SU-DHL-6 (cell line): Measurements from ENCODE around the gene SYK.
A peak's percentile ranks its signal among the peaks of the same experiment; 100 is the strongest.

Source experiments
- H2AFZ ChIP-seq: fragments of 200-600 bp; sonication (generic); 2 replicates; pipeline ENCODE4 v1.6.1; 2014; ENCODE audit warnings: low read depth, mild to moderate bottlenecking, moderate library complexity, mixed read lengths, antibody characterized with exemption, low read length; ENCODE audit not compliant: severe bottlenecking
- H3F3A ChIP-seq: fragments of 200-600 bp; shearing (Covaris generic); 2 replicates; pipeline ENCODE4 v1.6.0; 2016; ENCODE audit warnings: antibody characterized with exemption, mild to moderate bottlenecking; ENCODE audit not compliant: insufficient read depth
- H3K27ac ChIP-seq: fragments of 200-600 bp; sonication (generic); 2 replicates; pipeline ENCODE4 v1.5.1; 2016; ENCODE audit warnings: low read depth, mild to moderate bottlenecking, low read length, moderate library complexity, mixed read lengths
- H3K27me3 ChIP-seq: fragments of 200-600 bp; sonication (generic), shearing (Covaris generic); 2 replicates; pipeline ENCODE4 v1.6.0; 2014; ENCODE audit warnings: mild to moderate bottlenecking, low read length
- H3K36me3 ChIP-seq: fragments of 200-600 bp; sonication (generic); 2 replicates; pipeline ENCODE4 v1.6.1; 2014; ENCODE audit warnings: mild to moderate bottlenecking, low read length, mixed read lengths
- H3K4me2 ChIP-seq: fragments of 300-600, 200-600 bp; shearing (Covaris generic), sonication (generic); 2 replicates; pipeline ENCODE4 v1.6.0; 2014; ENCODE audit warnings: low read length, low read depth, mild to moderate bottlenecking; ENCODE audit not compliant: poor library complexity, severe bottlenecking
- H3K4me3 ChIP-seq: fragments of 200-600 bp; sonication (generic); 2 replicates; pipeline ENCODE4 v1.5.1; 2014; ENCODE audit warnings: antibody characterized with exemption, low read length, mild to moderate bottlenecking, mixed read lengths; ENCODE audit not compliant: insufficient read depth, poor library complexity, severe bottlenecking
- H3K79me2 ChIP-seq: fragments of 200-600 bp; sonication (generic); 2 replicates; pipeline ENCODE4 v1.6.1; 2014; ENCODE audit warnings: mild to moderate bottlenecking, low read length, moderate library complexity; ENCODE audit not compliant: insufficient read depth
- H3K9ac ChIP-seq: fragments of 200-600 bp; sonication (generic); 2 replicates; pipeline ENCODE4 v1.7.0; 2014; ENCODE audit warnings: mild to moderate bottlenecking, low read length
- H3K9me2 ChIP-seq: fragments of 200-600 bp; sonication (generic); replicated peaks from 2 replicates; pipeline ENCODE4 v1.6.1; 2014; ENCODE audit warnings: low read length; ENCODE audit not compliant: insufficient read depth
- H3K9me3 ChIP-seq: fragments of 200-600 bp; sonication (generic); 2 replicates; pipeline ENCODE4 v1.6.1; 2014; ENCODE audit warnings: low read length, mixed read lengths; ENCODE audit not compliant: insufficient read depth
- H4K20me1 ChIP-seq: fragments of 200-600 bp; sonication (generic); 2 replicates; pipeline ENCODE4 v1.6.1; 2014; ENCODE audit warnings: low read depth, mild to moderate bottlenecking, antibody characterized with exemption, low read length, moderate library complexity, mixed read lengths
- EZH2phosphoT487 ChIP-seq: fragments of 200-600 bp; sonication (generic), shearing (Covaris generic); conservative IDR thresholded peaks from 2 replicates; pipeline ENCODE4 v1.6.1; 2018; ENCODE audit warnings: mild to moderate bottlenecking, antibody characterized with exemption, low read length, moderate library complexity, mixed read lengths
- TF ChIP-seq, protein P1 (sequence below): fragments of 200-600 bp; sonication (generic); IDR thresholded peaks from one replicate; pipeline ENCODE4 v1.5.1; 2017; ENCODE audit warnings: antibody characterized with exemption, mild to moderate bottlenecking, low read length, moderate library complexity; ENCODE audit not compliant: insufficient read depth, poor library complexity, severe bottlenecking

The SYK gene

DNA sequence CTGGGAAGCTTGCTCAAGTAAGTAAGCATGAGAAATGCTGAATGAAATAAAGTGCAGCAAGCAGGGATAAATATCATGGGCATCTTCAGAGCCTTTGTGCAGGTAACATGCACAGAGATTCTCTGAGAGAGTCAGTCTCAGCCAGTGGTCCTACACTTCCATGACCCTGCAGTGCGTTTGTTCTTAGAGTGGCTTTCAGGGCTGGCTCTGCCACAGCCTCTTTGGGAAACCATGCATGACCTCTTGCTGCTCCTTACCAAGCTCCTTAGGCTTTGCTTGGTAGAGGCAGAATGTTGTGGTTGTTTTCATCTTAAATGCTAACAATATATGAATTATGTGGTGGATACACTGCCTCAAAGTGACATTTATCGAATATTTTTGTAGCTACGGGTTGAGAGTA lies 5.4 kb downstream of the SYK start:
- Histone ChIP-seq H3K9me2 (no peaks in the 10 kb centered on the region), H4K20me1 (no peaks in the 10 kb centered on the region), H3K36me3 (no peaks in the 10 kb centered on the region), H3K9ac (peak overlapping the region; percentile 24), H3K9me3 (no peaks in the 10 kb centered on the region), H3K27me3 (no peaks in the 10 kb centered on the region), H3K4me3 (peak overlapping the region; percentile 27), H3K27ac (peak overlapping the region; percentile 91), H3F3A (peaks cover 30% of the 10 kb centered on the region), H3K4me2 (peak overlapping the region; percentile 77), H3K79me2 (peaks cover 82% of the 10 kb centered on the region), H2AFZ (no peak overlapping the region)
- TF ChIP-seq EZH2phosphoT487 = no peak
- TF ChIP-seq, protein P1, sequence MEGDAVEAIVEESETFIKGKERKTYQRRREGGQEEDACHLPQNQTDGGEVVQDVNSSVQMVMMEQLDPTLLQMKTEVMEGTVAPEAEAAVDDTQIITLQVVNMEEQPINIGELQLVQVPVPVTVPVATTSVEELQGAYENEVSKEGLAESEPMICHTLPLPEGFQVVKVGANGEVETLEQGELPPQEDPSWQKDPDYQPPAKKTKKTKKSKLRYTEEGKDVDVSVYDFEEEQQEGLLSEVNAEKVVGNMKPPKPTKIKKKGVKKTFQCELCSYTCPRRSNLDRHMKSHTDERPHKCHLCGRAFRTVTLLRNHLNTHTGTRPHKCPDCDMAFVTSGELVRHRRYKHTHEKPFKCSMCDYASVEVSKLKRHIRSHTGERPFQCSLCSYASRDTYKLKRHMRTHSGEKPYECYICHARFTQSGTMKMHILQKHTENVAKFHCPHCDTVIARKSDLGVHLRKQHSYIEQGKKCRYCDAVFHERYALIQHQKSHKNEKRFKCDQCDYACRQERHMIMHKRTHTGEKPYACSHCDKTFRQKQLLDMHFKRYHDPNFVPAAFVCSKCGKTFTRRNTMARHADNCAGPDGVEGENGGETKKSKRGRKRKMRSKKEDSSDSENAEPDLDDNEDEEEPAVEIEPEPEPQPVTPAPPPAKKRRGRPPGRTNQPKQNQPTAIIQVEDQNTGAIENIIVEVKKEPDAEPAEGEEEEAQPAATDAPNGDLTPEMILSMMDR = no peak

DNA sequence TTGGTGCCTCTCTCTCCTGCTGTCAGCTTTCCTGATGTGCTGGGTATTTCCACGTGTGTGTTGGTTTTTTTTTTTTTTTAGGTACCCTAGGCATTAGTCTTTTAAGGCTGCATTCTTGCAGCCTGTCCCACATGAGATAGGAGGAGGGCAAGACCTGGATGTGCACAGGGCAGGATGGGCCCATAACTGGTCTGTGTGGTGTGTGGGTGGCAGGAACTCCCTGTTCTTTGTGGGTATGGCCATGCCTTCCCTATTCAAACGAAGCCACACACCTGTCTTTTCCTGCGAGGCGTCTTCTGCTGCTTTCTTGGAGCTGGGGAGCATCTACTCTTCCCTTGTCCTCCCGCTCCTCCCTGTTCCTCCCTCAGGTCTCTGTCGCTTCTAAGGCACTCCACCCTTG lies 6.8 kb downstream of the SYK start:
- peak overlapping the region; percentile 24; the same call in 1 of the 2 replicates for H3K9ac ChIP-seq
- TF ChIP-seq, protein P1 = no peak
- TF ChIP-seq EZH2phosphoT487 = no peak
- H3K27ac ChIP-seq = peak overlapping the region; percentile 91
- no peaks in the 10 kb centered on the region for H4K20me1 ChIP-seq
- H3K36me3 ChIP-seq = no peaks in the 10 kb centered on the region
- H3K4me2 ChIP-seq = peak overlapping the region; percentile 77
- no peak overlapping the region for H2AFZ ChIP-seq
- H3K9me2 ChIP-seq = no peaks in the 10 kb centered on the region
- no peaks in the 10 kb centered on the region for H3K9me3 ChIP-seq
- no peaks in the 10 kb centered on the region for H3K27me3 ChIP-seq
- peaks cover 68% of the 10 kb centered on the region for H3K79me2 ChIP-seq
- peaks cover 27% of the 10 kb centered on the region for H3F3A ChIP-seq
- no peak overlapping the region for H3K4me3 ChIP-seq

DNA sequence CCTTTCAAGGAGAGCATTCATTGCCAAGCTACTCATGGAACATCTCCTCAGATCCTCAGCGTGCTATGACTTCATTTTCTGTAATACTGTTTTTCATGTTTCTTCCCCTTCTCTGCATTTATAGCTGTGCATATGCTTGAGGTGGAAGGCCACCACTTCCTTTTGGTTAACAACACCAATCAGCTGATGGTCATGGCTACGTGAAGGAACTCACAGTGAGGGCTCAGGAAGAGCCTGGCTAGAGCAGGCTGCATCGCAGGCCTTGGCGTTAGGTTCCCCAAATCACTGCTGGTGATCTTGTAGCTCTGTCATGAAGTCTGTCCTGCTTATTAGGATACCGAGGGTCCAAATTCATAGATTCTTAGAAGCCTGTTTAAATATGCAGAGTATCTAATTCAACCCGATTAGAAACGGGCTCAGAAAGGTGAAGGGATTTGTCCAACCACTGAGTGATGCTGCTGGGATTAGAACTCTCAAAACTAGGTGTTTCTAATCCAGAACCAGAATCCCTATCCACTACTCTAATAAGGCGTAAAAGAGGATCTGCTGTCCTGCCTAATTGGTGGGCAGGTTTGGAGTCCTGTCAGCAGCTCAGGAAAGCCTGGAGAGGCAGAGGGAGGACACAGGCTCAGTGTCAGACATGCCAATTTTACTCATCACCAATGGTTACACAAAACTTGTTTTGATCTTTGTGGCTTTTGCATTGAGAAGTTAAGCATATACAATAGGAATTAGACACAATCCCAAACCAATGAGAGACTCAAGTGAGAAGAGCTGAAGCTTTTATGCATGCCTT lies 7.5 kb downstream of the SYK start:
- H3F3A ChIP-seq = peaks cover 27% of the 10 kb centered on the region
- no peak overlapping the region for H2AFZ ChIP-seq
- no peaks in the 10 kb centered on the region for H4K20me1 ChIP-seq
- H3K9me3 ChIP-seq = no peaks in the 10 kb centered on the region
- TF ChIP-seq, protein P1 = no peak
- TF ChIP-seq EZH2phosphoT487 = no peak
- H3K79me2 ChIP-seq = peaks cover 72% of the 10 kb centered on the region
- H3K4me2 ChIP-seq = peak overlapping the region; percentile 77
- peak overlapping the region; percentile 29; the same call in 1 of the 2 replicates for H3K27ac ChIP-seq
- no peaks in the 10 kb centered on the region for H3K27me3 ChIP-seq
- H3K36me3 ChIP-seq = no peaks in the 10 kb centered on the region
- no peaks in the 10 kb centered on the region for H3K9me2 ChIP-seq
- peak overlapping the region; percentile 24; the same call in 1 of the 2 replicates for H3K9ac ChIP-seq
- H3K4me3 ChIP-seq = no peak overlapping the region
